ENCODE results near the gene HOXC12. TPM values are rescaled to one million over a fixed set of nuclear protein-coding genes. Genes with fewer than 3 reads are reported as not detected.

Gene HOXC12
- total RNA-seq, 3 donors from 2014 or later: 0.15 TPM; not detected in 2

- no peaks in the 10 kb centered on the region for H3K4me1 ChIP-seq
- no peak for TF ChIP-seq CTCF (IDR thresholded peaks at IDR 0.05)
- no peak for TF ChIP-seq POLR2A (IDR thresholded peaks at IDR 0.05)
- TF ChIP-seq POLR2AphosphoS5 (IDR thresholded peaks at IDR 0.05): no peak
- no peak overlapping the region for H3K4me3 ChIP-seq
- peaks cover 21 to 92% of the 10 kb centered on the region in 2 donors for H3K27me3 ChIP-seq
- H3K9me3 ChIP-seq: no peaks in the 10 kb centered on the region
- no peak overlapping the region for H3K27ac ChIP-seq
- no peak for DNase-seq (ENCODE audit: low spot score in 2 of 2)
- H3K36me3 ChIP-seq: no peaks in the 10 kb centered on the region
- intact Hi-C loops (cut with DNase I; ENCODE audit: low total_unique reads): no loop called here
Observed at GRCh38 chr12:53950789-53951576, 3.7 kb upstream of the HOXC12 start.

DNA sequence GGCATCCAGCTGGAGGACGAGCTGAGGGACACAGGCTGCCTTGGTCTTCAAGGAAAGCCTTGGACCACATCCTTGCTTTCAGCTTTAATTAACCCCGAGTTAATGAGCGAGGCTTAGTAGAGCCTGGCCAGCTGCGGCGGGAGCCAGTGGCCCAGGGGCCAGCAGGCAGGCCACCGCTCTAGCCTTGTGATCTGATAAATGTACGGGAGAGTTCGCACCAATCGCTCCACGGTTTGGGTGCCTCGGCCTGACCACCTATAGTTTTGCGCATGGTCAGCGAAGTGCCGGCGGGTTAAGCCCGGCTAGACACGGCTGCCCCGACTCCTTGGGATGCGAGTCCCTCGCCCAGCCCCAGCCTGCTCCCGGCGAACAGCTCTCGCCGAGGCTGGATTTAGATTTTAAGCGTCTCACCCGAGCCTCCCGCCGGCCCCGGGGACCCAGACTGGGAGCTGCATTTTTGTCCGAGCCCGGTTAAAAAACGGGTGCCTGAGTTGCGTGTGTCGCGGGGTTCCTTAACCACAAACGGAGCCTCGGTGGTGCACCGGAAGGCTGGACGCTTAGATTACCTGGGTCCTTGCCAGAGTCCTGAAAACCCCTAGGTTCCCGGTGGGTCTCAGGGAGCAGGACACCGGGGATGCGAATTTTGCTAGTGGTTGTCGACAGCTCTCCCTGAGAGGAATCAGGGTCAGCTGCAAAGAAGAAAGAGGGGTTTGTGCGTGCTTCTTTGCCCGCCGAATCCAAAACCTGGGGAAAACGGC, 2.9 kb upstream of the HOXC12 start:
- no peak for TF ChIP-seq POLR2AphosphoS5 (IDR thresholded peaks at IDR 0.05)
- TF ChIP-seq CTCF (IDR thresholded peaks at IDR 0.05): no peak
- no peak for TF ChIP-seq POLR2A (IDR thresholded peaks at IDR 0.05)
- Histone ChIP-seq H3K9me3 (no peaks in the 10 kb centered on the region), H3K27me3 (peaks cover 22 to 92% of the 10 kb centered on the region in 2 donors), H3K36me3 (no peaks in the 10 kb centered on the region), H3K27ac (no peak overlapping the region), H3K4me1 (no peaks in the 10 kb centered on the region), H3K4me3 (peak overlapping the region in 1 of 3 donors; percentile 11)
- no peak for DNase-seq (ENCODE audit: low spot score in 2 of 2)
- intact Hi-C loops (cut with DNase I; ENCODE audit: low total_unique reads): no loop called here

DNA sequence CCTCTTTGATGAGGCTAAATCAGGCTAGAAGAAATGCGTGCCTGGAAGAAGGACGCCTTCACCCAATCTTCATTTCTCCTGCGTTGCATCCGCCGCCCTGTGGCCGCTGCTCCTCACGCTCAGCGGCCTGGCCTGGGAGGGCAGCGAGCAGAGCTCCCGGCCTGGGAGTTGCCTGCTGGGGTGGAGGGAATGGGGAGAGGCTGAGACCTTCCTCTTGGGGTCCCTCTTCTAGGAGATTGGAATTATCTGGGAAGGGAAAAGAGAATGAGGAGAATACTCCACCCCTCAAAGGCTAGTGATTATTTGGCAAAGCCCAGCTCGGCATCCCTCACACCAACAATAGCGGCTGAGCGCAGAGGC, 2.4 kb upstream of the HOXC12 start:
- Histone ChIP-seq H3K36me3 (no peaks in the 10 kb centered on the region), H3K27me3 (peaks cover 19 to 94% of the 10 kb centered on the region in 2 donors), H3K4me1 (no peaks in the 10 kb centered on the region), H3K27ac (no peak overlapping the region), H3K9me3 (no peaks in the 10 kb centered on the region), H3K4me3 (no peak overlapping the region)
- TF ChIP-seq CTCF (IDR thresholded peaks at IDR 0.05) (no peak), POLR2AphosphoS5 (IDR thresholded peaks at IDR 0.05) (no peak)
- DNase-seq (ENCODE audit: low spot score in 2 of 2): no peak
- intact Hi-C loops (cut with DNase I; ENCODE audit: low total_unique reads): no loop called here

GRCh38 chr12:53952871-53953734, 1.6 kb upstream of the HOXC12 start:
- no peak for DNase-seq (ENCODE audit: low spot score in 2 of 2)
- no peaks in the 10 kb centered on the region for H3K9me3 ChIP-seq
- H3K4me1 ChIP-seq: no peaks in the 10 kb centered on the region
- peaks cover 26 to 95% of the 10 kb centered on the region in 2 donors for H3K27me3 ChIP-seq
- no peaks in the 10 kb centered on the region for H3K36me3 ChIP-seq
- intact Hi-C loops (cut with DNase I; ENCODE audit: low total_unique reads): no loop called here
- H3K4me3 ChIP-seq: no peak overlapping the region
- H3K27ac ChIP-seq: no peak overlapping the region
- no peak for TF ChIP-seq POLR2AphosphoS5 (IDR thresholded peaks at IDR 0.05)
- TF ChIP-seq POLR2A (IDR thresholded peaks at IDR 0.05): no peak
- TF ChIP-seq CTCF (IDR thresholded peaks at IDR 0.05): no peak
